Lower leg skin (tissue), 3 donors: Measurements from ENCODE around the gene LRRC75A.

Source experiments
- CTCF ChIP-seq, 3 donors: fragments of 450-650 bp; IDR thresholded peaks; one replicate each; pipeline ENCODE4 v1.5.1; 2016; ENCODE audit warnings: antibody characterized with exemption in 3 of 3, mild to moderate bottlenecking in 3 of 3, moderate library complexity in 2 of 3
- POLR2A ChIP-seq, 2 donors: fragments of 450-650 bp; IDR thresholded peaks; one replicate each; pipeline ENCODE4 v1.6.1; 2016 to 2017; ENCODE audit warnings: antibody characterized with exemption in 2 of 2, mild to moderate bottlenecking in 1 of 2, moderate library complexity in 1 of 2

GRCh38 chr17:16537130-16537458, 45.1 kb upstream of the LRRC75A start:
- no peak for TF ChIP-seq CTCF (IDR thresholded peaks at IDR 0.05)
- no peak for TF ChIP-seq POLR2A (IDR thresholded peaks at IDR 0.05)
